Ramos (cell line): ENCODE measurements around the gene PARD6B.
"Not testable (repeated sequence)": the region's sequence is repeated elsewhere in the genome, so short reads cannot be mapped to it uniquely, and the experiment has no call there.

ENCODE experiments used
- in situ Hi-C: fragments of 300-500 bp; cut with MboI; formaldehyde crosslinking; loops from one replicate; pipeline ENCODE4 v1.14.3; 2022; ENCODE audit warnings: low sequenced_read_pairs; ENCODE audit not compliant: unreplicated experiment

The PARD6B gene

DNA sequence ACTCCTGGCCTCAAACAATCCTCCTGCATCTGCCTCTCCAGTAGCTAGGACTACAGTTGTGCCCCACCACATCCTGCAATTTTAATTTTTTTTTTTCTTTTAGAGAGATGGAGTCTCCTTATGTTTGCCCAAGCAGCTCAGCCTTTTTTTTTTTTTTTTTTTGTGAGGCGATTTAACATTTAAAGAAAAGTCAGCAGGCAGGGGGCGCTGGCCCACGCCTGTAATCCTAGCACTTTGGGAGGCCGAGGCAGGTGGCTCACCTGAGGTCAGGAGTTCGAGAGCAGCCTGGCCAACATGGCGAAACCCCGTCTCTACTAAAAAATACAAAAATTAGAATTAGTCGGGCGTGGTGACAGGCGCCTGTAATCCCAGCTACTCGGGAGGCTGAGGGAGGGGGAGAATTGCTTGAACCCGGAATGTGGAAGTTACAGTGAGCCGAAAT is 62.2 kb downstream of the PARD6B start:
- in situ Hi-C loops, result not testable (repeated sequence)

DNA sequence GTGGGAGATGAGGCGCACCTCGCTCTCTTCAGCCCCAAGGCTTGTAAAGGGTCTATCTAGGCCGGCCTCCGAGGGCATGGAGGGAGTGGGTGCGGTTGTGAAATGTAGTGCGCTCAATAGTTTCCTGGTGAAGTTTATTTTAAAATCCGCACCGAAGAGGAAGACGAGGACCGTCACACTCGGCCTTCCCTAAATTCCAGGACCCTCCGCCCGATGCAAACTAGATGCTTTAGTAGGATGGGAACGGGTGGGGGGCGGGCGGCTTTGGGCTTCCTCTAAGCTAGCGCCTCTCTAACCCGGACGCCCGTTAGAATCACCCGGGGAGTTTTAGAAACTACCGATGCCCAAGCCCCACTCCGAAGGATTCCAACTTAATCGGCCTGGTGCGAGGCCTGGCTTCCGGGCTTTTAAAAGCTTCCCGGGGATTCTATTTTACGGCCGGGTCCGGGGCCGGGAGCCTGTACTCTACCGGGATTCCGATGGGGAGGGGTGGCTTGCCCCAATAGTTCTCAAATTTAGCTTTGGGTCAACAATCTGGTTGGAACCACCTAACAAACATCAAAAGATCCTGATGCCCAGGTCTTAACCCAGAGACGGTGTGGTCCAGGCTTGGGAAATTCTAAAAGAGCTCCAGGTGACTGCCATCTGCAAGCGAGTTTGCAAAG is 62.9 kb downstream of the PARD6B start:
- in situ Hi-C loops, result no loop called here

- in situ Hi-C loops, result loop anchor here (5.0 kb wide), 1 partner anchor 137 kb away; the partner anchor contains the start of gene ADNP
Observed at GRCh38 chr20:50794846-50795634, 63.7 kb downstream of the PARD6B start, which contains the start of gene BCAS4. Gene BCAS4, plus strand, starts transcription at chr20:50795061. Its CDS starts 23 bp downstream, at chr20:50795084.

- in situ Hi-C loops, result loop anchor here (5.0 kb wide), 1 partner anchor 135 kb away; the partner anchor contains the start of gene ADNP
Observed at GRCh38 chr20:50797142-50797541, 65.8 kb downstream of the PARD6B start.

DNA sequence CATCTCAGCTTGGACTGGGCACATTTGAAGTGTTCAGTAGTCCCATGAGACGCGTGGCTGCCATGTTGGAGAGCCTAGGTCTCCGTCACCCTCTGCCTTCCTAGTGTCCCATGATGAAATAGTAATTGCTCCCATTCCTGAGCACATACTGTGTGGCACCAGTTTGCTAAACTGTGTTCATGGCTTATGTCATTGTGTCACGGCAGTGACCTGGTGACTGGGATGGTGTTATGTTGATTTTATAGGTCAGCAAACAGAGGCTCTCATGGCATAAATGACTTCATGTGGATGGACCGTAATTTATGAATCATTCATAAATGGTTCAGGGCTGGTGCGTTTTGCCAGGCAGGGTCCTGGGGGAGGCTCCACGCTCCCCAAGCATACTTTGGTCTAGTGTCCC is 67.3 kb downstream of the PARD6B start:
- in situ Hi-C loops, result loop anchor here (5.0 kb wide), 1 partner anchor 134 kb away; the partner anchor contains the start of gene ADNP

DNA sequence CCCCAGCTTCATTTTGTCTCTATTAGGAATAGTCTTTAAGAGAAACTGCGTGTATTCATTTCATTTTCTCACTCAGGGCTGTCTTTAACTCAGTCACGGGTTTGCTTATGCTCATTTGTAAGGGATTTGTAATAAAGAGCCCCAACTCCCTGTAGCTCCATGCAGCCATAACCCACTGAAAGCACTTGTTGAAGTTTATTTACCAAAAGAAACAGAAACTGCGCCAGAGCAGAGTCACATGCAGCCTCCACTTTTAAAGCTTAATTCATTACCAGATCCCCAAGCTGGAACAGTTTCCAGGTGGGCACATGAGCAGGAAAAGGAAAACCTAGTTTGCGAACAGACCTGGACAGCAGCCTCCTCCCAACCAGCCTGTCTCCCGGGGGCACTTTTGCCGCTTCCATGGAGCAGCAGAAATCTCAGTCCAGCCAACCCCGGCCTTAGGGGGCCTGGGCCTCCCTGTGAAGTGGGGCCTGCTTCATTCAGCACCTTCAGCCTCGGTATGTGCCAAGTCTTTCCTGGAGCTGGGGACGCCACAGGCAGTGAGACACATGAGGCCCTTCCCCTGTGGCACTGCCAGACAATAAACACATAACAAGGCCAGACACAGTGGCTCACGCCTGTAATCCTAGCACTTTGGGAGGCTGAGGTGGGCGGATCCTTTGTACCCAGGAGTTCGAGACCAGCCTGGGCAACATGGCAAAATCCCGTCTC is 68.0 kb downstream of the PARD6B start:
- in situ Hi-C loops, result loop anchor here (5.0 kb wide), 1 partner anchor 133 kb away; the partner anchor contains the start of gene ADNP

GRCh38 chr20:50799890-50800550 is 68.6 kb downstream of the PARD6B start:
- in situ Hi-C loops, result loop anchor here (5.0 to 25.0 kb wide), 4 partner anchors 132 to 1163 kb away; partner anchors contain the start of genes ADNP and NFATC2

DNA sequence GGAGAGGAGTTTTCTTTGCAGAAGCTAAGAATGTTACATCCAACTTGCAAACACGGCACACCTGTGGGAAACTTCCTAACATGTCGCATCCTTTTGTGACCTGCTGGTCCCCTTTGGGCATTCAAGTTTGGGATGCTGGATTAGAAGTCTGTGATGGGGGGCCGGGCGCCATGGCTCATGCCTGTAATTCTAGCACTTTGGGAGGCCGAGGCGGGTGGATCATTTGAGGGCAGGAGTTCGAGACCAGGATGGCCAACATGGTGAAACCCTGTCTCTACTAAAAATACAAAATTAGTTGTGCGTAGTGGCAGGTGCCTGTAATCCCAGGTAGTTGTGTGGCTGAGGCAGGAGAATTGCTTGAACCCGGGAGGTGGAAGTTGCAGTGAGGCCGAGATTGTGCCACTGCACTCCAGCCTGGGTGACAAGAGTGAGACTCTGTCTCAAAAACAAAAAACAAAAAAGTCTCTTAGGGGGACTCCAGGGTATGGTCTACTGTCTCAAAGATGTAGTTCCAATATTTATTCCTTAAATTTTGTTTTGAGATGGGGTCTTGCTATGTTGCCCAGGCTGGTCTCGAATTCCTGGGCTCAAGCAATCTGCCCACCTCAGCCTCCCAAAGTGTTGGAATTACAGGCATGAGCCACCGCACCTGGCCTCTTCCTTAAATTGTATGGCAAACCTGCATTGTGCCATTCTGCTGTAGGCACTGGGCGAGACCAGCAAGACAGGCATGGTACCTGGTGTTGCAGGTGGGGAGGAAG is 69.8 kb downstream of the PARD6B start:
- in situ Hi-C loops, result loop anchor here (25.0 kb wide), 3 partner anchors 611 to 1164 kb away; partner anchors contain the start of gene NFATC2

DNA sequence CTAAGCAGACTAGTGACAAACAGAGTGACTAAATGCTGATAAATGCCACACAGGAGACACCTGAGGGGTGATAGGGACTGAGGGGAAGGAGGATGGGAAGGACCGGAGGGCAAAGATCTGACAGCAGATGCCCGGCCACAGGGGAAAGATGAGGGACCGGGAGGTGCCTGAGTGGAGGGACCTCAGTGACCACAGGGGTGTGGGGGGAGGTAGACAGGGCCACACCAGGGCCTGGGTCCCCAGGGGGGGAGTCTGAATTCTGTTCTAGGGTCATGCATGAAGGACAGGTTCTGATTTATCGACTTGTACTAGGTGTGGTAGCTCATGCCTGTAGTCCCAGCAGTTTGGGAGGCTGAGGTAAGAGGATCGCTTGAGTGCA is 70.4 kb downstream of the PARD6B start:
- in situ Hi-C loops, result loop anchor here (25.0 kb wide), 3 partner anchors 611 to 1164 kb away; partner anchors contain the start of gene NFATC2

DNA sequence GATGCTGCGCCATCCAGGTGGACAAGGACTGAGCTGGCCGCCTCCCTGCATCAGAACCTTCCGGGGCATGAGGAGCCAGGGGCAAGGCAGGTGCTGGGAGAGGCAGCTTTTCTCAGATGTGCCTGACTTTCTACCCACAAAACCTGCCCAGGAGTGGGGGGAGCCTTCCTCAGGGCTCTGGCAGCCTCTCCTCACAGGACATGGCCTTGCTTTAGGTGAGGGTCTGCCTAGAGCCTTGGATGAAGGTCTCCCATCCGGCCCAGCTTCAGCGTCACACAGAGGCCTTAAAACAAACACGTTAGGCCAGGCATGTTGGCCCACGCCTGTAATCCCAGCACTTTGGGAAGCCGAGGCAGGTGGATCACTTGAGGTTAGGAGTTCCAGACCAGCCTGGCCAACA is 70.9 kb downstream of the PARD6B start:
- in situ Hi-C loops, result loop anchor here (25.0 kb wide), 3 partner anchors 610 to 1165 kb away; partner anchors contain the start of gene NFATC2

- in situ Hi-C loops, result loop anchor here (25.0 kb wide), 3 partner anchors 608 to 1167 kb away; partner anchors contain the start of gene NFATC2
Observed at GRCh38 chr20:50804437-50805348, 73.3 kb downstream of the PARD6B start.

DNA sequence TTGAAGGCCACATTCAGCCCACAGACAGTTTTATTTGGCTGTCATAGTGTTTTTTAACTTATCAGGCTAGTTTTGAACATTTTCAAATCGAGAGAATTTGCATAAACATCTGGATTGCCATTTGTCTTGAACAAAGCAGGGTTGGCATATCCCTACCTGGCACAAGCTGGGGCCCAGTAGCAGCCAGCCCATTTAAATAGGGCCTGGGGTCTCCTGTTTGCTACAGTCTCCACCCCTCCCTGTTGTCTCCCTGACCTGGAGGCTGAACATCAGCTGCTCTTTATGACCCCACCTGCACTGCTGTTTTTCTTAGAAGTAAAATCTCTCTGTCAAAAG is 73.9 kb downstream of the PARD6B start:
- in situ Hi-C loops, result loop anchor here (25.0 kb wide), 3 partner anchors 607 to 1168 kb away; partner anchors contain the start of gene NFATC2

DNA sequence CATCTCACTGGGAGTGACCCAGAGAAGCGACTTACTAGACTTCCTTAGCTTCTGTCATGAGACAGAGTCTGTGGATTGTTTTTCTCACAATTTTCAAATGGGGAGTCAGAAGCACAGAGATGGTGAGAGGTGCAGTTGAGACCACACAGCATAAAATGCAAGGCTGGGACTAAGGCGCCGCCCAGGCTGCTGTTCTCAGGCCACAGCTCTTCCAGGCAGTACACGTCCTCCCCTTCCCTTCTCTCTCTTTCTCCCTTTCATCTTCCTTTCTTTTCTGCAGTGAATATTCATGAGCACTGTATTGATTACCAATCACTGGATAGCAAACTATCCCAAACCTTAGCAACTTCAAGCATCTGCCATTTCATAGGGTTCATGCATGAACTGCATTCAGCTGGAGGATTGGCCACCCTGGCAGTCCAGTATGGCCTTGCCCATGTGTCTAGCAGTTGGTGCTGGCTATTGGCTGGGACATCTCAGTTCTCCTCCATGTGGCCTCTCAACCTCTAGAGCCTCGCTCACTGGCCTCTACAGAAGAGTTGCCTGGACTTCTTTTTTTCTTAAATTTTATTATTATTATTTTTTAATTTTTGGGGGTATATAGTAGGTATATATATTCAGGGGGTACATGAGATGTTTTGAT is 74.9 kb downstream of the PARD6B start:
- in situ Hi-C loops, result loop anchor here (25.0 kb wide), 3 partner anchors 606 to 1169 kb away; partner anchors contain the start of gene NFATC2
